Loucy (cell line): ENCODE data around the gene TRMT61A.

Source experiments
- H2AFZ ChIP-seq: fragments of 200-600 bp; sonication (generic); 2 replicates; pipeline ENCODE4 v1.6.0; 2016; ENCODE audit warnings: antibody characterized with exemption, mild to moderate bottlenecking, low read length, moderate library complexity
- H3F3A ChIP-seq: fragments of 200-600 bp; 2 replicates; pipeline ENCODE4 v1.6.0; 2016; ENCODE audit warnings: antibody characterized with exemption, low read depth, mild to moderate bottlenecking
- H3K27me3 ChIP-seq: fragments of 200-600 bp; sonication (generic); 2 replicates; pipeline ENCODE4 v1.6.1; 2014; ENCODE audit warnings: low read length, mild to moderate bottlenecking; ENCODE audit not compliant: insufficient read depth, poor library complexity, severe bottlenecking
- H3K36me3 ChIP-seq: fragments of 200-600 bp; sonication (generic); 2 replicates; pipeline ENCODE4 v1.6.1; 2016; ENCODE audit warnings: low read length; ENCODE audit not compliant: insufficient read depth
- H3K4me1 ChIP-seq: fragments of 200-600 bp; sonication (generic); 2 replicates; pipeline ENCODE4 v1.5.1; 2014; ENCODE audit warnings: low read length, mild to moderate bottlenecking; ENCODE audit not compliant: insufficient read depth, poor library complexity, severe bottlenecking
- H3K4me2 ChIP-seq: fragments of 200-600 bp; sonication (generic); 2 replicates; pipeline ENCODE4 v1.6.0; 2014; ENCODE audit warnings: antibody characterized with exemption, low read length, low read depth, mild to moderate bottlenecking; ENCODE audit not compliant: poor library complexity, severe bottlenecking
- H3K4me3 ChIP-seq: fragments of 200-600 bp; sonication (generic); 2 replicates; pipeline ENCODE4 v1.5.1; 2014; ENCODE audit warnings: low read length, mild to moderate bottlenecking, mixed read lengths; ENCODE audit not compliant: poor library complexity, severe bottlenecking
- H3K79me2 ChIP-seq: fragments of 200-600 bp; sonication (generic); 2 replicates; pipeline ENCODE4 v1.6.1; 2014; ENCODE audit warnings: low read length; ENCODE audit not compliant: insufficient read depth
- H3K9ac ChIP-seq: fragments of 200-600 bp; sonication (generic); 2 replicates; pipeline ENCODE4 v1.6.0; 2014; ENCODE audit warnings: mild to moderate bottlenecking, low read depth, low read length, moderate library complexity; ENCODE audit not compliant: poor library complexity, severe bottlenecking
- H3K9me2 ChIP-seq: fragments of 200-600 bp; sonication (generic); replicated peaks from 2 replicates; pipeline ENCODE4 v1.6.1; 2016; ENCODE audit warnings: low read depth, low read length, mixed read lengths
- H3K9me3 ChIP-seq: fragments of 200-600 bp; sonication (generic); 2 replicates; pipeline ENCODE4 v1.6.1; 2014; ENCODE audit warnings: mild to moderate bottlenecking, antibody characterized with exemption, low read length, low read depth; ENCODE audit not compliant: insufficient read depth
- H4K20me1 ChIP-seq: fragments of 200-600 bp; sonication (generic); 2 replicates; pipeline ENCODE4 v1.6.0; 2014; ENCODE audit warnings: antibody characterized with exemption, low read length, mild to moderate bottlenecking; ENCODE audit not compliant: insufficient read depth, poor library complexity, severe bottlenecking
- CTCF ChIP-seq: fragments of 200-600 bp; sonication (generic); conservative IDR thresholded peaks from 2 replicates; pipeline ENCODE4 v1.5.1; 2014; ENCODE audit warnings: mild to moderate bottlenecking, antibody characterized with exemption, low read length
- EZH2phosphoT487 ChIP-seq: fragments of 200-600 bp; IDR thresholded peaks from 2 replicates; pipeline ENCODE4 v1.6.1; 2018; ENCODE audit warnings: antibody characterized with exemption, mild to moderate bottlenecking, moderate library complexity, borderline replicate concordance

TRMT61A gene

GRCh38 chr14:103552011-103552845 is 23.2 kb downstream of the TRMT61A start:
- Histone ChIP-seq H4K20me1 (peaks cover 16% of the 10 kb centered on the region), H3K4me3 (no peak overlapping the region), H3K27me3 (no peaks in the 10 kb centered on the region), H3K9me2 (no peaks in the 10 kb centered on the region), H3K9me3 (no peaks in the 10 kb centered on the region), H3K4me2 (no peak overlapping the region), H3K79me2 (peaks cover 10% of the 10 kb centered on the region; the same call in 1 of the 2 replicates), H3F3A (no peaks in the 10 kb centered on the region), H3K4me1 (no peaks in the 10 kb centered on the region), H3K36me3 (no peaks in the 10 kb centered on the region), H2AFZ (no peak overlapping the region), H3K9ac (no peak overlapping the region)
- no peak for TF ChIP-seq EZH2phosphoT487

- Histone ChIP-seq H3K36me3 (no peaks in the 10 kb centered on the region), H3K4me3 (no peak overlapping the region), H3F3A (no peaks in the 10 kb centered on the region), H3K79me2 (peaks cover 16% of the 10 kb centered on the region), H4K20me1 (peaks cover 22% of the 10 kb centered on the region), H3K9me2 (no peaks in the 10 kb centered on the region), H3K9me3 (no peaks in the 10 kb centered on the region), H3K27me3 (no peaks in the 10 kb centered on the region), H2AFZ (no peak overlapping the region), H3K4me2 (no peak overlapping the region), H3K4me1 (peaks cover under 1% of the 10 kb centered on the region), H3K9ac (no peak overlapping the region)
- TF ChIP-seq CTCF = no peak
Measured at GRCh38 chr14:103552846-103553210, 23.8 kb downstream of the TRMT61A start.

- Histone ChIP-seq H3F3A (peaks cover 6% of the 10 kb centered on the region; the same call in 1 of the 2 replicates), H3K36me3 (peaks cover 8% of the 10 kb centered on the region; the same call in 1 of the 2 replicates), H3K9me2 (no peaks in the 10 kb centered on the region), H3K4me2 (no peak overlapping the region), H3K9me3 (no peaks in the 10 kb centered on the region), H3K27me3 (no peaks in the 10 kb centered on the region), H3K4me1 (peaks cover 30% of the 10 kb centered on the region), H3K4me3 (no peak overlapping the region), H2AFZ (no peak overlapping the region), H3K79me2 (peaks cover 40% of the 10 kb centered on the region), H4K20me1 (peaks cover 50% of the 10 kb centered on the region), H3K9ac (no peak overlapping the region)
- TF ChIP-seq EZH2phosphoT487 = no peak
- no peak for TF ChIP-seq CTCF
Measured at GRCh38 chr14:103555559-103556337, 26.8 kb downstream of the TRMT61A start.
